Airway epithelial cell (primary cell): Measurements from ENCODE around the gene SCART1. TPM values are rescaled to one million over a fixed set of nuclear protein-coding genes. Genes with fewer than 3 reads are reported as not detected.

Source experiments
- total RNA-seq: library from RNA; depleted of rRNA; stranded (reverse); fragments of >200 nt; gene quantifications from 2 replicates; pipeline ENCODE4 v1.2.3, GENCODE V29; 2015

Gene SCART1
- 0.51 and 0.63 TPM in 2 replicates for total RNA-seq

DNA sequence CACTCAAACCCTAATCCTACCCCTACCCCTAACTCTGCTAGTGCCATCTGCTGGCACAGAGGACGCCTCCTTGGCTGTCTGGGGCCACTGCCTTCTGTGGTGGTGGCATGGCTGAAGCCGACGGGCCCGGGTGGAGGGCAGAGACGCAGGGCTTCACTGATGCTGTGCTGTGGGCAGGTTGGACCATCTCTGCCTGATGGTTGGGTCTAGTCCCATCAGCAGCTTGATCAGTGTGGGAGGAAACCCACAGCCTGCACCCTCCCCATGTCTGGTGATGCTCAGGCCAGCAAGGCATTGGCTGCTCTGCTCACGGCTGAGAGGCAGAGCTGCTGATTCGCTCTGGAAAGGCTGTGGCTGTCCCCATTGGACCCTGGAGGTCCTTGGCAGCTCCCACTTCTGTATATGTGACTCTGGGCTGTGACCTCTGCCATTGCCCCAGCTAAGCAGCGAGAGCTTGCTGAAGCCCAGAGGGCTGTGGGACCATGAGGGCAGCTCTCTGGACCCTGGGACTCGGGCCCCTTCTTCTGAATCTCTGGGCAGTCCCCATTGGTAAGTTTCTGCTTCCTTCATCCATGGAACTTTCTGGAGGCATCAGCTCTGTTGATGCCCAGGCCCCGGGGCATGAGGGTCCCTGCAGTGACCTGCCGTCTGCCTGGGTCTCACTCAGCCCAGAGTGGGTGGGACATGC lies at the start of gene SCART1:
SCART1 (plus strand) TSS at position 430 of the 688 bp plus-strand sequence; CDS start at position 483, 53 bp downstream.

DNA sequence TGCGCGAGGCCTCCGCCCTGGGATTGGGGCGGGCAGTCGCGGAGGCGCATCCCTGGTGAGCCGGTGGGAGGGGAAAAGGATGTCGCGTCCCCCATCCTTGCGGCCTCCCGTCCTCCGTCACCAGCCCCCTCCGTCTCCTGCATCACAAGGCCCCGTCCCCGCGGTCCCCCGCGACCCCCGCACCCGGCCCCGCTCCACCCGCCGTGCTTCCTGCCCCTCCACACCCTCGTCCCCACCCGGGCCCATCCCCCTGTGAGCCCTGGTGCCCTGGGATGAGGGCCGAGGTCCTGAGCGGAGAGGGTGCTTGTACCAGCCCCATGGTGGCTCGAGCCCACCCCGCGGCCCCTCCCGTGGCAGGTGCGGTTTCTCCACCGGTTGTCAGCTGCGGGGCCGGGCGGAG lies 29.1 kb upstream of the SCART1 start, which contains the start of gene SPRN:
SPRN (minus strand) TSS at position 25 of the 400 bp plus-strand sequence. CDS start 944 bp downstream, outside the sequence.

Other genes starting within 250 kb of the SCART1 start
- not detected in 2 replicates for gene UTF1, start 223.7 kb upstream of the SCART1 start, total RNA-seq
- not detected in 2 replicates for gene VENTX, start 216.1 kb upstream of the SCART1 start, total RNA-seq
- gene ADAM8, start 177.1 kb upstream of the SCART1 start, total RNA-seq = 26.9 and 30.5 TPM in 2 replicates
- gene TUBGCP2, start 145.1 kb upstream of the SCART1 start, total RNA-seq = 45.8 and 56.9 TPM in 2 replicates
- gene ZNF511, start 145.0 kb upstream of the SCART1 start, total RNA-seq = 24.4 and 29.0 TPM in 2 replicates
- gene CALY, start 117.0 kb upstream of the SCART1 start, total RNA-seq = not detected in 2 replicates
- not detected in 2 replicates for gene PRAP1, start 106.6 kb upstream of the SCART1 start, total RNA-seq
- 37.2 and 37.5 TPM in 2 replicates for gene FUOM, start 95.9 kb upstream of the SCART1 start, total RNA-seq
- gene ECHS1, start 80.6 kb upstream of the SCART1 start, total RNA-seq = 97.7 and 102 TPM in 2 replicates
- 1.3 and 5.0 TPM in 2 replicates for gene PAOX, start 74.7 kb upstream of the SCART1 start, total RNA-seq
- 18.1 and 19.1 TPM in 2 replicates for gene MTG1, start 59.8 kb upstream of the SCART1 start, total RNA-seq
- not detected in 2 replicates for gene SPRN, start 29.3 kb upstream of the SCART1 start, total RNA-seq
- not detected in 2 replicates for gene CYP2E1, start 73.4 kb downstream of the SCART1 start, total RNA-seq
- not detected in 2 replicates for gene SYCE1, start 111.6 kb downstream of the SCART1 start, total RNA-seq
- gene FRG2B, start 172.8 kb downstream of the SCART1 start, total RNA-seq = not detected in 2 replicates